NCI-H2227 treated with DMSO at 0.1 percent for 48 hours (cell line): ENCODE data around the gene NRXN3.

Experiments used
- DNase-seq: peaks from one replicate; lab custom pipeline; 2025; lab: John Stamatoyannopoulos, UW

The NRXN3 gene

DNA sequence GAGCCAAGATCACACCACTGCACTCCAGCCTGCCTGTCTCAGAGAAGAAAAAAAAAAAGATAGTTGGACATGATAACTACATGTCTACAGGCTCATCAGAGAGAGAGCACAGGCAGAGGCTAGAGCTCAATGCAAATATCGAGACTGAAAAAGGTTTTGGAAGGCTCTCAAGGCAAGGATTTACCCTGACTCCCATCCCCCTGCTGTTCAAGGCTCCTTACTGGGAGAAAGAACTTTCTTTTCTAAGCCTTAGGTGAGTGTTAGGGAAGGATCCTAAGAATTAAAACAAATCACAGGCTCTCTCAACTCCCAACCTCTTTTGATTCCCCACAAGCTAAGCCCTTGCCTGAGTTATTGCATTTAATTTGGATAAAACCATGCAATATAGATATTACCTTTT, 1516.0 kb downstream of the NRXN3 start:
- DNase-seq = no peak

DNA sequence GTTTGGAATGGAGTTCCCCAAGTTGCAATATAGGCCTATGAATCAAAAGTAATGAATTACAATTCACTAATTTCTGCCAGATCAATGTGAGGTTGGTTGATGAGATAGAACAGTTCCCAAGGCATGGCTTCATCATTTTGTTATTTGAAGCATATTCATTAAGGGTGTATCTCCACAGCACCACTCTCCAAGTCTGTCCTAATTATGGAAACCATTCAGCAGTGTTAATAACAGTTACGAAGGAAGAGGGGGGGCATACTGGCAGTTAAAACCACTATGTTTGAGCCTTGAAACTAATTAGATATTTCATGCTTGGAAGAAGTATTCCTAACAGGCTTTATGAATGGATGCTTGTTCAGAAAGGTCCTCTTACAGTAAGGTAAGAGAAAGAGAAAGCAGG, 1520.8 kb downstream of the NRXN3 start:
- no peak for DNase-seq

DNA sequence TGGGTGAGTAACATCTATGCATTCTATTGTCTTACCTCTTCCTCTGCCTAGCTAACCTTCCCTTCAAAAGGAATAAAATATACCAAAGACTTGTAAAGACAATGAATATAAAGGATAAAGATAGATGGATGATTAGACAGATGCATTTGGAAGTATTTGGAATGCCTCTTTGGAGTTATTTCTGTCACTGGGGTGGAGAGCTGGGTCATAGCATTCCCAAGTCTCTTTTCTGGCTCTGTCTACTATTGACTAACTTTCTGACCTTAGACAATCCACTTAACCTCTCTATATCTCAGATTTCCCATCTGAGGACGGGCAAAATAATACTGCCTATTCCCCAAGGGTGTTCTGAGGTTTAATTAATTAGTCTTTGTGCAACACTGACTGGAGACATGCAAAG, 1523.8 kb downstream of the NRXN3 start:
- no peak for DNase-seq

DNA sequence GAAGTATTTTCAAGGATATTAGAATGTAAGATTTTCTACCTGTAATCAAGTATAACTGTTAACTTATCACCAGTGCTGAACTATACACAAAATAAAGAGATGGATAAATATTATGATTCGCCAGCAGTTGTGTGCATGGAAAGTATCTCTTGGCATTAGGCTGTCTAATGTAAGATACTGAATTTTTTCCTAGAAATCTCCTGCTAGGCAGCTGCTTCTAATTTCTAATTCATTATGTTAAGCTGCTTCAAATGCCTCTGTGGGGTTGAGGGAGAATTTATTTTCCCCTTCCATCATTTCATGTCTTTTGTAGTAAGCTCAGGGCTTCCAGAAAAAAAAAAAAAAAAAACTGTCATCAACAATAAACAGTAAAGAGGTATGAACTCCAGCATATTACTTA, 1525.1 kb downstream of the NRXN3 start:
- DNase-seq = no peak

DNA sequence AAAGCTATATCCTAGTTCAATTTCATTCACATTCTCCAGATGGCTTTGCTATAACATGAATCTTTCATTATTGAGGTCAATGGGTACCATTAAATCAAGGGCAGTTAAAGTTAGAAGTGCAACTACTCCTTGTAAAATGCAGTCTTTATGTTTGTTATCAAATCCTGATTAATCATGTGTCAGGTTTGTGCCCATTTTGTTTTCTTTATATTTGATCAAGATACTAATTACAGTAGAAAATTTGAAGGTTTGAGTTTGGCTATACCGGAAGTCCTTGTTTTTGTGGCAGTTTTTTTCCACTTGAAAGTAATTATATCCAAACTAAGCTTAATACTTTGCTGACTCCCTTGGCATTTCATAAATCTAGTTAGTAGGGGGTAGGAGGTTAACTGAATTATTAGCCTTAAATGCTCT, 1528.1 kb downstream of the NRXN3 start:
- DNase-seq = no peak

DNA sequence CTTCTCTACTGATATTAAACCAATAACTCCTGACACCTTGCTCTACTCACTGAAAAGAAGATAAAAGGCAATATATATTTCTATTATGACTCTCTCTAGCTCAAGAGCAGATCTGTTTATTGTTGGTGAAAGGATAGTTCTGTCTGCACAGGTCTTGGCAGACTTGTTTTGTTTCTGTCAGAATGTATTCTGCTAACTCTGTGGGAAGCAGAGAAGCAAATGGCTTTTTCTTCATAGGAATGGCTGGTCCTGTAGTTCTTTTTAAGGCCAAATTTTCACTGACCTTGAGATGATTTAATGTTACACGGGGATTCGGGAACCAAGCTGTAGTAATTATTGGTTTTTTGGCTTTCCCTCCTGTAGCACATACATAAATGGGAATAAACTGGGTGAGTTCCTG, 1529.0 kb downstream of the NRXN3 start:
- DNase-seq = no peak

DNA sequence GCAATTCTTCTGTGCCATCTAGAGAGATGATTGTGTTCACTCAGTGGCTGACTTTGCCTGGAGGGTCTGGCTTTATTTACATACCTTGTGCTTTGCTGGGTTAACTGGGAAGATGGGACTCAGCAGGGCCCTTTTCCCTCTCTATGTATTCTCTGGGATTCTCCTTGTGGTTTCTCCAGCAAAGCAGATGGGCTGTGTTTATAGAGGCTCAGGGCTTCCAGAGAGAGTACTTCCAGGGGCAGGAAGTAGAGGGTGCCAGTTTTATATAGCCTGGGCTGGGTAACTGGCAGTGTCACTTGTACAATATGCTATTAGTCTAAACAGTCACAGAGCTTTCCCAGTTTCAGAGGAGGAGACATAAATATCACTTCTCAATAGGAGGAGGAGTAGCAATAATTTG, 1531.2 kb downstream of the NRXN3 start:
- DNase-seq = no peak

DNA sequence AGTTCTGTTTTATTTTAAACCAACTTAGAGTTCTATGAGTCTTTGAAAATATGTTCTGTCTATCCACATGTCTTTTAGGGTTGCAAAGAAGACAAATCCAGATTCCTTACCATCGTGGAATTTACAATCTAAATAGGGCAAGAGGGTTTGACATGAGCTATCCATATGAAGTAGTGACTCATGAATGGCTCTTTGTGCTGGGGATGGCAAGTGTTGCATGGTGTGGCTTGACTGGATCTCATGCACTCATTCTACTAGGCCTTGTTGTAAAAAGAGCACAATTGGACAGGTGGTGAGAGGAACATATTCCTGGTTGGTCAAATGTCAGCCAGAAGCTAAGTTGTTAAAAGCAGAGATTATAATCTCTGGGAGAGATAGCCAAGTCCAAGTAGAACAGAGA, 1532.0 kb downstream of the NRXN3 start:
- no peak for DNase-seq

DNA sequence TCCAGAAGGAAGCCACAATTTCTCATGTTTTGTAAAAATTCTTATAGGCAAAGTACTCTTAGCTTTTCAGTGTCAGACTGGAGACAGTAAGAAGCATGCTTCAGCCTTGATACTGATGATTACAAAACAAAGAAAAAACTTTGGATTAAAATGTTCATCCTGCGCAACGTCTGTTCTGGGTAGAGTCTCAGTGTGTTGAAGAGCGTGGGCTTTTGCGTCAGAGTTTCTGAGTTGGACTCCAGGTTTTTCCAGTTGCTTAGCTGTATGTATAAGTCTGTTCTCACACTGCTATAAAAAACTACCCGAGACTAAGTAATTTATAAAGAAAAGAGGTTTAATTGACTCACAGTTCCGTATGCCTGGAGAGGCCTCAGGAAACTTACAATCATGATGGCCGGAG, 1533.0 kb downstream of the NRXN3 start:
- no peak for DNase-seq

DNA sequence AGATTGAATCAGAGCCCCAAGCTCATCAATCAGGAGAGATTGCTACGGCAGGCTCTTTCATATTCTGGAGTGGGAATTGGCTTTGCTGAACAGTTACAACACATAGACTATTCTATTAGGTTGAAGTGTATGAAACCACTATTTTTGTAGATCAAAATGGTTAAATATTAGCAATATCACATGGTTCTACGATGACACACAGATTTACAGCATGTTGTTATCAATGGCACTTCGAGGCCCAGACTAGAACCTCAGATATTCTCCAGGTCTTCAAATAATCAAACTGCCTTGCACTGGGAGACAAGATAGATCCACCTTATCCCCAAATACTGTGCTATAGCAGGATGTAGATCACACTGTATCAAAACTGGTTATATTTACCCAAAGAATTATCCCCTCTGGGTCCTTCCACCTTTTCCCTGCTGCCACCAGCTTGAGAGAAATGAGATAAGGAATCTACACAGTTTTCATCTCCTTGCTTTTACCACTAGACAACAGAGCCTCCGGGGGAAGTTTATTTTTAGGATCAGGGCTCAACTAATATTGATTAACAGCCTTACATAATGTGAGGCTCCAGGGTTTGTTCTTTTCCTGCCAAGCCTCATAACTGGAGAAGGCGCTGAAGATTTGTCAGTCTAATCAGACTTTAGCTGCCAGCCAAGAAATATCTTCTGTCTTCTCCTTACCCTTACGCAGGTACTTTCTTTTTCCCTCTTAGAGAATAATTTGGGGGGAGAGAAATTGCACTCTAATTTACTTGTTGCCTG, 1534.1 kb downstream of the NRXN3 start:
- no peak for DNase-seq

DNA sequence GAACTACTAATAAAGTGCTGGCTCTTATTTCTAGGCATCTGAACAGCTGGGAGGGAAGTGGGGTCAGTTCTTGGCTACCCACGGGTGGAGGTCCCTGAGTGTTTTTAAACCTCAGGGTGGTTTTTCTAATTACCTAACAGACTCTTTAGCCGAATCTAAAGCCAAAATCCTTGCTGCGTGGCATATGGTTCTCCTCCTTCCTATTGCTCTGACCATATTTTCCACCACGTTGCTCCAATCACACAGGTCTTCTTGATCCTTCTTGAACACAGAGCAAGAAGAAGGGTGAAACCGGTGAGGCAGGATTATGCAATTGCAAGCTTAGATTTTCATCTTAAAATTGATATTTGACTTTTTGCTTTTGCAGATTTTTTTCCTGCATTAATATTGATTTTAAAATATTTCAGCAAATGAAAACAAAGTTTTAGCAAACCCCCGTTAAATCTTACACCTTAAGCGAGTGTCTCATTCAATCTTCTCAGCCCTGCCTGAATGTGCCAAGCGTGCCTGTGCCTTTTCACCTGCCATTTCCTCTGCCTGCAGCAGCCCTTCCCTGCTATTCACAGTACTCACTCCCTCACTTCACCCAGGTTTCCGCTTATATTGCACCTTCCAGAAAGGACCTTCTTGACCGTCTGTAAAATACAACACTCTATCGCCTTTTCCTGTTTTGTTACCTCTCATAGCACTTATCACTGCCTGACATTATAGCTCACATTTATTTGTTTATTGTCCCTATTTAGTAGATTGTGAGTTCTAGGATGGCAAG, 1535.1 kb downstream of the NRXN3 start:
- no peak for DNase-seq

DNA sequence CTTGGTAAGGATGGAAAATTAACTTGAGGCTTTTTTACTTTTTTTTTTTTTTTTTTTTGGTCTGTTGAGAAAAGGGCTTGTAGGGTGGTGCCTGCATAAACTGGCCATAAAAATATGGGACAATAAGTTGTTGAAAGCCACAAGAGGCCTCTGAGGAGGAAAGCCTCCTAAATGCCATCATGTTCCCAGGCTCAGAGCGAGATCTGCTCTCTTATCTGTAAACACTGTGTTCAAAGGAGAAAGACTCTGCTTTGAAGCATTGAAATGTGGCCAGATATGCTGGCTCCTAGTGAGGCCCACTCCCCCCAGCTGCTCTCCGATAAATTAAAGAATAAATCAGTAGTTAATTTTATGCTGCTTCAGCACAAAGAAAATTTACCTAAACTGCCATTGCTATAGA, 1536.2 kb downstream of the NRXN3 start:
- DNase-seq = peak; percentile 25

DNA sequence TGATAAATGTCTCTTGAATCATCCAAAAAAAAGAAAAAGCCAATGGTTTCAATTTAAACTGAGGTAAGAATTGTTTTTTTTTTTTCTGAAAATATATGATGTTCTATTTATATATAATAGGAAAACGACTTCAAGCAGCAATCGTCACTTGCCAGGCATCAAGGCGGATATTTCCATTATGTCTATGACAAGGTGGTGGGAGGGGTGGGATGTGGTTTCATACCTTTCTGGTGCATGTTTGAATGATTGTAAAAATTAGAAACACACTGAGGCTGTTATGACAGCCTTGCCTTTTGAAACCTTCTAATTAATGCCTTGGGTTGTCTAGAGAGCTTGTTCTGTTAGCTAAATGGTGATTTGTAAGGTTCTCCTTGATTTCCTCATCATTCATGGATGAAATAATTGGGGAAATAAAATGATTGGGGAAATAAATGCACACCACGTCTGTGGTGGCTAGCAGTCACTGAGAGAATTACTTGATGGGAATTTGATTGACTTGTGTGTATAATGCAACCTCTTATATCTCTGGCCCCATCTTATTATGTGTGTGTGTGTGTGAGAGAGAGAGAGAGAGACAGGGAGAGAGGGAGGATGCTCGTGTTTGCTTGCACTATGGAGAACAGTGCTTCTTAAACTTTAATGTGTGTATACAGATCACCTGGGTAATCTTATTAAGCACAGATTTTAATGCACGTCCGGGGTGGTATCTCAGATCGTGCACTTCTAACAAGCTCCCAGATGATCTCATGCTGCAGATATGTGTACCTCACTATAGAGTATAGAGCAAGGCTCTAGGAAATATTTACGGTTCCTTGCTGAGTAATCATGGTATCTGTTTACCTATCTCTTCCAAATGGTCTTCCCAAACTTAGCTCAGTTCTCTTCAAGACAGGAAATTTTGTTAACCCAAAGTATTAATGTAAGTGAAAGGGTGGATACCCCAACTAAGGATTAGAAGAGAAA, 1538.5 kb downstream of the NRXN3 start:
- peak; percentile 31 for DNase-seq

DNA sequence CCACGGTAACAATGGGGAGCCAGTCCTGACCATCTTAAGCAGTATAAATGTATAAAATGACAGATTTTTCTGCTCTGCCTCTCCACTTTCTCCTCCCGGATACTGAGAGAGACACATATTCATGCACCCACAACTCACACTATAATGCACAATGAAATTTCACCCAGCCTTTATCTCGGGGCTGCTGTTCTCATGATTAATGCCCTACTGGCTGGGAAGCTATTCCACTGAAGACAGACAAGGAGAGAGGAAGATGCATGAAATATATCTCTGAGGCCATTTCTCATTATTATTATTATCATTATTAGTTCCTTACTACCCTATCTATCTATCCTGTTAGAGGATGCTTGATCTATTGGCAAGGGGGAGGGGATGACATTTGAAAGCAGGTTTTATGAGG, 1539.4 kb downstream of the NRXN3 start:
- no peak for DNase-seq

DNA sequence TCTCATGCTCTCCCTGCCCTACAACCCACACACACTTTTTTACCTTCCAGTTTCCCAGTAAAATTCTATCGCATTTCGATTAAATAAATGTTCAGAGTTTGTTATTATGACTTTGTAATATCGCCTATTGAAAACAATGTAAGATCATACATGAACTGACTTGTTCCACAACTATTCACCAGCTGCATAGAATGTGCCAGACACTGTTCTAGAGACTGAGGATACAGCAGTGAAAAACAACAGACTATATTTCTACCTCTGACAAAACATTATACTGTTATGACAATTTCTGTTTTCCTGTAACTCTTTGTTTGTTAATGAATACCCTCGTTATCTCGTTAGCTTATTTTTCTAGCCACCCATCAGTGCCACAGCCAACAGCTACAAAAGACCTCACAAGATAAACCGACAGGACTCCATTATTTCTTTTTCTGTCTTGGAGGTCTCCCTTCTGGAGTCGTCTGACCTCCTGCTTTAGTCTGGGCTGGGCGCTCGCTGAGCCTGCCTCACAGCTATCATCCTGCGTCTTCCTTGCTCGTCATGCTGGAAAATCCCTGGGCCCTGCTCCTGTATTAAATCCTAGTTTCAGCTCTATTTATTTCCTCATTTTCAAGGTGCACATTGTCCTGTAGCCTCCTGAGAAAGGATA, 1542.3 kb downstream of the NRXN3 start:
- DNase-seq = no peak

DNA sequence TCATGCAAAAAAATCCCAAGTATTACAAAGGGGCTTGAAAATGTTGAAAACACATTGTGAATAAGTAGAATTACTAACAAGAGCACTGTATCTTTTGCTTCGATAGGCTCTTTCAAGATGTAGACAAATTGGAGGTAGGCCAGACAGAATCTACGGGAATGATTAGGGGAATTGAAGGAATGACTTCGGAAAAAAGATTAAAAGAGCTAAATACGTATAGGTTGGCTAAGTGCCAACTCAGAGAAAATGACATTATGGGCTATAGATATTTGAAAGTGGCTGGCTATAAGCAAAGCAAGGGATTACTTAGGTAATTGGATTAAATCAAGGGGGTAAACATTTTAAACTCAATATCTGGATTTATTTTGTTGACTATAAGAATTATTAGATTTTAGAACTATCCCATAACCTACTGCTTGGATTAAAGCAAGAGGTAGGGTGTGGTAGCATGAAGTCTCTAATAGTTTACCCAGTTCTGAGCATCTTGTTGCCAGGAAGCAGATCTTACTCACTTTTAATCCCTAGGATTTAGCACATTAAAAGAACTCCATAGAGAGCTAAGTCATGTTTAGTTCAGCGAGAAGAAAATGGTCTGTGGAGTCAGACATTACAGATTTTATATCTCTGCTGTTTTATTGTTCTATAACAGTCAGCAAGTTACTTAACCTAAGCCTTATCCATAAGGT, 1551.4 kb downstream of the NRXN3 start:
- DNase-seq = no peak

DNA sequence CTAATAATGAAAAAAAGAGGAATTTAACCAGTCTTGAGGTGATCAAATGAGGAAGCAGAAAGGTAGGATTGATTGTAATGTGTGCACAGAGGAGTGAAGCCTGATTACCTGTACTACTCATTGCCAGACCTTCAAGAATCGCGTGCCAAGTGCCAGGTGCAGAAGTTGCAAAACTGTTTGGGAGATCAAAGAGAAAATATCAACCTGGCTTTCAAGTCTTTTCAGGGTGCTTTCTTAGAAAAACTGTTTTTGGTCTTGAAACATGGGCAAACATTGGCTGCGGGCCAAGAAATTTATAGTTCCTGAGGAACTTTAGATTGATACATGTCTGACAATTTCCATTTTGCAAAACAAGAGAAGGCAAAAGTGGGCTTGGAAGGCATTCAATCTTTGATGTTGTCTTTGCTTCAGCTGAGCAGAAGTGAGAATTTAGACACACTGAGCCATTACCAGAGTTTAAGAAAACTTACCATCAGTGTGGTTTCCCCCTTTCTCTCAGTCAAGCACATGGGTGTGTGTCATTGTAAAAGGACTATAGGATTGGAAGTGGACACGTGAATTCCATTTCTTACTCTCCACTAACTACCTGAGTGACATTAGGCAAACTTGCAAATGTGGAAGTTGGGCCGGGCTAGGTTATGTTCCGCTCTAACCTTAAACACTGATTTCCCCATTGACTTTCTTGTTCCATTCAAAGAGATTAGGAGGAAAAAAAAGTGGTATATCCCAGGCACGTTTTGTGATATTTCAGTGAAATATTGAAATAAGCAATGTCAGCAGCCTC, 1555.0 kb downstream of the NRXN3 start:
- DNase-seq = no peak

DNA sequence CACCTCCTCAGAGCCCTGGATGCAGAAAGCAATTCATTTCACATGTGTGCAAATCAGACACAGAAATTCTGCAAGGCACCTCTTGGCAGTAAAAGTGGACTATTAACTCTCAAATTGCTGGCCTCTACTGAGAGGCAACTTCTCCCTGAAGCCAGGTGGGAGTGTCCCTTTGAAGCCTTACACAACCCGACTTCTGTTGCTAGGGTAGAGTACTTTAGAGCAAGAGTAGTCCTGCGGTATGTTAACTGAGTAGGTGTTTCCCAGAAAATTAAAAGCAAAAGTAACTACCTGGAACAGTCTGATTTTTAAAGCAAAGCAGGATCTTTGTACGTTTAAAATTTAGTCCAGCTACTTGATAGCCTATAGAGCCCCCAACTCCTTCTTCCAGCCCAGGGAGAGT, 1557.7 kb downstream of the NRXN3 start:
- no peak for DNase-seq

DNA sequence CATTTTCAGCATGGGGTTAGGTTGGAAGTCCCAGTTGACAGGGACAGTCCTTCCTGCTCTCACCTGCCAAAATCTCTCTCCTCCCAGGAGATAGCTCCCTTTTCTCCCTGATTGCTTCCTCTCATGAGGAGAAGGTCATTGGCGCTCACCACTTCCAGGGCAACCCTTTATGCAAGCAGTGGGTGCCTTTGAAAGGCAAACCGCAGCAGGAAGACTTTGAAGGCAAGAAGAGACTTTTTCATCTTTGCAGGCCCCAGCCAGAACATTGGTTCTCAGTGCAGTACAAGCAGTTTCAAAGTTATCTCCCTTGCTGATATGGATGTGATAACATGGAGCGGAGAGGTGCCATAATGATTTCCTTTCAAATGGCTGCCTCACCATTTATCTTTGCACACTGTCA, 1558.2 kb downstream of the NRXN3 start:
- DNase-seq = no peak

DNA sequence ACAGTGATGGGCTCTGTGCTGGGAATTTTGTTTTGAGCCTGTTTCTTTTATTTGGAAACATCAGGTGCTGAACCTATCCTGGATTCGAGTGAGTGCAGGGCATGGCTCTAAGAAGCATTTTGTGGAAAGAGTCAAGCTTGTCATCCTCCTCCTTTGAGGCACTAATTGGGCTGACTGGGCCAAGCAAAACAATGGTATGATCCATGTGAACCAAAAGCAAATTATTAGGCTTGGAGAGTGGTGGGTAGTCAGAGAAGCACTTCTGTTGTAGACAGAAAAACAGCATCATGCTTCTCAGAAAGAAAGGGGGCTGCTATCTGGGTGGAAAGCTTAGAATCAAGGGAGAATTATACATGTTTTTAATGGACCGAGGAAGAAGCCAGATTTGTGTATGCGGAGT, 1559.6 kb downstream of the NRXN3 start:
- no peak for DNase-seq

DNA sequence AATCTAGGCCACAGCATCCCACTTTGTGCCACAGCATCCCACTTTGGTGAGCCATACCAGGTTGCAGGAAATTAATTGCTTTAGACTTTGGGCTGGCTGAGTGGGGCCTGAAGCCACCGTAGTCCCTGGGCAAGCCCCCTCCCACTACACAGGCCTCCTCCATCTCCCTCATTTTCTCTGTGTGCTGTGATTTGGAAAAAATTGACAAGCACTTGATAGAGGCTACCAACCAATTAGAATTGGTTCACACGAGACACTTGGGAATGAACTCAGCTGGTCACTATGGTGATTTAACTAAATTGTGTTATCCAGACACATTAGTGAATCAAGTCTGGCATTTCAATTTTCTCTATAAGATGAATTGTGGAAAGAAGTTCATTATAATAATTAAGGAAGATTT, 1560.0 kb downstream of the NRXN3 start:
- DNase-seq = no peak
